Measurements from ENCODE around the gene MYNN.

Gene MYNN

DNA sequence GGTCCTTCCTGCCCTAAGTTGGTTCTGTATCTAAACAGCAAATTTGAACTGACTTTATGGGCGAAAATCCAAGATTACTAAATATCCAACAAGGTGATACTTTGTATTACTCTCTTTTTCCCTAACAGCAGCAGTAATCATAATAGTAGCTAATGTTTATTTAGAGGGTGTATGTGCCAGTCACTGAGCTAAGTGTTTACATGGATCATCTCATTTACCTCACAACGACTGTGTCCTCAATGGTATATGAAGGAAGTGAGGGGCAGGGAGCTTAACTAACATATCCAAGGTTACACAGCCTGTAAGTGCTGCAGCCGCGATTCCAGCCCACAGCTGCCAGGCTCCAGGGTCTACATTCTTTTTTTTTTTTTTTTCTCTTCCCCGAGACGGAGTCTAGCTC, 49.8 kb downstream of the MYNN start:
- H3K27me3 ChIP-seq (ENCODE audit: insufficient read depth, low read length) = no peaks in the 10 kb centered on the region; the same call in 1 of the 2 replicates
- H3K9ac ChIP-seq (ENCODE audit: low read length) = no peak overlapping the region
- H3K9me2 ChIP-seq (ENCODE audit: low read depth, low read length) = no peaks in the 10 kb centered on the region
- H3K79me2 ChIP-seq (ENCODE audit: insufficient read depth, low read length) = no peaks in the 10 kb centered on the region
- H2AFZ ChIP-seq (ENCODE audit: low read length) = no peak overlapping the region
- no peak overlapping the region for H3K4me2 ChIP-seq (ENCODE audit: low read length)
- H3K27ac ChIP-seq (ENCODE audit: low read depth, low read length, poor library complexity, severe bottlenecking) = no peak overlapping the region
- no peaks in the 10 kb centered on the region for H3F3A ChIP-seq (ENCODE audit: insufficient read depth, low read length)
- no peaks in the 10 kb centered on the region for H3K4me1 ChIP-seq (ENCODE audit: insufficient read depth, low read length, severe bottlenecking)
- no peaks in the 10 kb centered on the region for H3K36me3 ChIP-seq (ENCODE audit: insufficient read depth, low read length)
- H4K20me1 ChIP-seq (ENCODE audit: insufficient read depth, low read length) = no peaks in the 10 kb centered on the region
- no peaks in the 10 kb centered on the region for H3K9me3 ChIP-seq (ENCODE audit: low read length)
- TF ChIP-seq, protein P1, sequence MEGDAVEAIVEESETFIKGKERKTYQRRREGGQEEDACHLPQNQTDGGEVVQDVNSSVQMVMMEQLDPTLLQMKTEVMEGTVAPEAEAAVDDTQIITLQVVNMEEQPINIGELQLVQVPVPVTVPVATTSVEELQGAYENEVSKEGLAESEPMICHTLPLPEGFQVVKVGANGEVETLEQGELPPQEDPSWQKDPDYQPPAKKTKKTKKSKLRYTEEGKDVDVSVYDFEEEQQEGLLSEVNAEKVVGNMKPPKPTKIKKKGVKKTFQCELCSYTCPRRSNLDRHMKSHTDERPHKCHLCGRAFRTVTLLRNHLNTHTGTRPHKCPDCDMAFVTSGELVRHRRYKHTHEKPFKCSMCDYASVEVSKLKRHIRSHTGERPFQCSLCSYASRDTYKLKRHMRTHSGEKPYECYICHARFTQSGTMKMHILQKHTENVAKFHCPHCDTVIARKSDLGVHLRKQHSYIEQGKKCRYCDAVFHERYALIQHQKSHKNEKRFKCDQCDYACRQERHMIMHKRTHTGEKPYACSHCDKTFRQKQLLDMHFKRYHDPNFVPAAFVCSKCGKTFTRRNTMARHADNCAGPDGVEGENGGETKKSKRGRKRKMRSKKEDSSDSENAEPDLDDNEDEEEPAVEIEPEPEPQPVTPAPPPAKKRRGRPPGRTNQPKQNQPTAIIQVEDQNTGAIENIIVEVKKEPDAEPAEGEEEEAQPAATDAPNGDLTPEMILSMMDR (IDR thresholded peaks at IDR 0.05; ENCODE audit: low read length) = no peak
- no peak for TF ChIP-seq EZH2 (IDR thresholded peaks at IDR 0.05; ENCODE audit: borderline replicate concordance, low read length)
- H3K4me3 ChIP-seq (ENCODE audit: low read depth, low read length, poor library complexity, severe bottlenecking) = no peak overlapping the region

DNA sequence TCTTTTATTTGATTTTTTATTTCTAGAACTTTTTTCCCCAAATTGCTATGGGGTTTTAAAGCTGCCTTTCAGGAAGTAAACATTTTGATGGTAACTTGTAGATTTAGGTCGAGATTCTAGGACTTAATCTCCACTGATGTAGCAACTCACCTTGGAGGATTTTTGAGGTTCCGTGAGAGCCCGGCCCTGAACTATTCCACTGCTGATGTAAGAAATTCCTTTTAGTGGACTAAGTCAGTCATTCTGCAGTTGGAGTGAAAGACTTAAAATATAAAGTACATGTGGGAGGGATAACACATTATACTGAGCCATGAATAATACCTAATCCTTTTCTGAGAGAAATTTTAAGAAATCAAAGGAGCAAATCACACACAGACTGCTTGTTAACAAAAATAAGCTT, 52.1 kb downstream of the MYNN start:
- no peaks in the 10 kb centered on the region for H3K36me3 ChIP-seq (ENCODE audit: insufficient read depth, low read length)
- H3K9ac ChIP-seq (ENCODE audit: low read length) = no peak overlapping the region
- no peaks in the 10 kb centered on the region for H4K20me1 ChIP-seq (ENCODE audit: insufficient read depth, low read length)
- H3K27me3 ChIP-seq (ENCODE audit: insufficient read depth, low read length) = no peaks in the 10 kb centered on the region
- no peaks in the 10 kb centered on the region for H3K4me1 ChIP-seq (ENCODE audit: insufficient read depth, low read length, severe bottlenecking)
- H3F3A ChIP-seq (ENCODE audit: insufficient read depth, low read length) = no peaks in the 10 kb centered on the region
- no peaks in the 10 kb centered on the region for H3K79me2 ChIP-seq (ENCODE audit: insufficient read depth, low read length)
- H3K27ac ChIP-seq (ENCODE audit: low read depth, low read length, poor library complexity, severe bottlenecking) = no peak overlapping the region
- no peak overlapping the region for H2AFZ ChIP-seq (ENCODE audit: low read length)
- H3K9me3 ChIP-seq (ENCODE audit: low read length) = no peaks in the 10 kb centered on the region
- TF ChIP-seq EZH2 (IDR thresholded peaks at IDR 0.05; ENCODE audit: borderline replicate concordance, low read length) = no peak
- TF ChIP-seq, protein P1 (IDR thresholded peaks at IDR 0.05; ENCODE audit: low read length) = no peak
- no peak overlapping the region for H3K4me2 ChIP-seq (ENCODE audit: low read length)
- no peaks in the 10 kb centered on the region for H3K9me2 ChIP-seq (ENCODE audit: low read depth, low read length)
- H3K4me3 ChIP-seq (ENCODE audit: low read depth, low read length, poor library complexity, severe bottlenecking) = no peak overlapping the region

DNA sequence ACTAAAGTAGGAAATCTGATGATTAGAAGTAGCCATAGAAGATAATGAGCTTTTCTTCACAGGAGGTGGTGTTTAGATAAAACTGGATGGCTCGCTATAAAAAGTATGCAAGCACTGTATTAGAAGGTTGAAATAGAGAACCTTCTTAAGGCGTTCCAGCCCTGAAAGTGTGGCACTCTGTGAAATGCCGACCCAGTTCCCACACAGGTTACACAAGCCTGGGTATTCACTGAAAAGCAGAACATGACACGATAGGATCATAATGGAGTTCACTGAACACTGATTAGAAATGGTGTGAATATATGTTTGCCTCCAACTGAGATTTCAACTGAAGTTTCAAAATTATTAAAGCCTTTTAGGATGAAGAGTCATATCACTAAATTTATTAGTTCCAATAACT, 54.5 kb downstream of the MYNN start:
- Histone ChIP-seq H2AFZ (ENCODE audit: low read length) (no peak overlapping the region), H3K9ac (ENCODE audit: low read length) (no peak overlapping the region), H3K4me2 (ENCODE audit: low read length) (no peak overlapping the region), H3K36me3 (ENCODE audit: insufficient read depth, low read length) (no peaks in the 10 kb centered on the region), H3K27me3 (ENCODE audit: insufficient read depth, low read length) (no peaks in the 10 kb centered on the region), H3K9me3 (ENCODE audit: low read length) (no peaks in the 10 kb centered on the region), H3K9me2 (ENCODE audit: low read depth, low read length) (no peaks in the 10 kb centered on the region), H3F3A (ENCODE audit: insufficient read depth, low read length) (no peaks in the 10 kb centered on the region), H3K4me1 (ENCODE audit: insufficient read depth, low read length, severe bottlenecking) (no peaks in the 10 kb centered on the region), H3K79me2 (ENCODE audit: insufficient read depth, low read length) (no peaks in the 10 kb centered on the region), H3K4me3 (ENCODE audit: low read depth, low read length, poor library complexity, severe bottlenecking) (no peak overlapping the region), H4K20me1 (ENCODE audit: insufficient read depth, low read length) (no peaks in the 10 kb centered on the region), H3K27ac (ENCODE audit: low read depth, low read length, poor library complexity, severe bottlenecking) (no peak overlapping the region)
- TF ChIP-seq, protein P1 (IDR thresholded peaks at IDR 0.05; ENCODE audit: low read length) = no peak
- TF ChIP-seq EZH2 (IDR thresholded peaks at IDR 0.05; ENCODE audit: borderline replicate concordance, low read length) = no peak
